ENCODE results near the gene KCMF1. TPM values are rescaled to one million over a fixed set of nuclear protein-coding genes. Genes with fewer than 3 reads are reported as not detected.

The KCMF1 gene
- total RNA-seq, 3 donors from 2014 or later, result 131 to 153 (median 137) TPM

- Mint-ChIP-seq H3K9me3 (no peaks in the 10 kb centered on the region), H3K27me3 (ENCODE audit: low read depth) (no peaks in the 10 kb centered on the region), H3K4me1 (ENCODE audit: low read depth) (peaks cover 40% of the 10 kb centered on the region), H3K4me3 (no peak overlapping the region), H3K36me3 (ENCODE audit: insufficient read depth) (peaks cover 22% of the 10 kb centered on the region)
- ATAC-seq (peak; percentile 46 to 50), DNase-seq (no peak)
These were observed 18.5 kb downstream of the KCMF1 start for GRCh38 chr2:84989422-84989821.

- DNase-seq (no peak), ATAC-seq (no peak)
- Mint-ChIP-seq H3K36me3 (ENCODE audit: insufficient read depth) (peaks cover 22% of the 10 kb centered on the region), H3K4me1 (ENCODE audit: low read depth) (peaks cover 39% of the 10 kb centered on the region), H3K9me3 (no peaks in the 10 kb centered on the region), H3K4me3 (no peak overlapping the region), H3K27me3 (ENCODE audit: low read depth) (no peaks in the 10 kb centered on the region)
These were observed 19.0 kb downstream of the KCMF1 start for GRCh38 chr2:84989927-84990326.

- Mint-ChIP-seq H3K36me3 (ENCODE audit: insufficient read depth) (peaks cover 22% of the 10 kb centered on the region), H3K9me3 (no peaks in the 10 kb centered on the region), H3K4me1 (ENCODE audit: low read depth) (peaks cover 42% of the 10 kb centered on the region), H3K4me3 (no peak overlapping the region), H3K27me3 (ENCODE audit: low read depth) (no peaks in the 10 kb centered on the region)
- ATAC-seq, result peak; percentile 32 to 57
- DNase-seq, result no peak
These were observed 20.6 kb downstream of the KCMF1 start for GRCh38 chr2:84991404-84992160.

- ATAC-seq, result peak; percentile 36 to 38
- Mint-ChIP-seq H3K36me3 (ENCODE audit: insufficient read depth) (peaks cover 13% of the 10 kb centered on the region), H3K4me3 (no peak overlapping the region), H3K9me3 (no peaks in the 10 kb centered on the region), H3K27me3 (ENCODE audit: low read depth) (no peaks in the 10 kb centered on the region), H3K4me1 (ENCODE audit: low read depth) (peaks cover 57% of the 10 kb centered on the region)
- DNase-seq, result no peak
These were observed 24.9 kb downstream of the KCMF1 start for GRCh38 chr2:84995826-84996225.

- Mint-ChIP-seq H3K36me3 (ENCODE audit: insufficient read depth) (peaks cover 9% of the 10 kb centered on the region), H3K4me1 (ENCODE audit: low read depth) (peaks cover 66% of the 10 kb centered on the region), H3K9me3 (no peaks in the 10 kb centered on the region), H3K4me3 (no peak overlapping the region), H3K27me3 (ENCODE audit: low read depth) (no peaks in the 10 kb centered on the region)
- DNase-seq, result no peak
- no peak for ATAC-seq
These were observed 25.9 kb downstream of the KCMF1 start for GRCh38 chr2:84996909-84997308.

- Mint-ChIP-seq H3K4me1 (ENCODE audit: low read depth) (peaks cover 75% of the 10 kb centered on the region), H3K4me3 (peak overlapping the region; percentile 65), H3K36me3 (ENCODE audit: insufficient read depth) (peaks cover 8% of the 10 kb centered on the region), H3K9me3 (no peaks in the 10 kb centered on the region), H3K27me3 (ENCODE audit: low read depth) (no peaks in the 10 kb centered on the region)
- ATAC-seq, result peak; percentile 40 to 59
- no peak for DNase-seq
These were observed 28.6 kb downstream of the KCMF1 start for GRCh38 chr2:84999553-84999955.

GRCh38 chr2:85001595-85001994 is 30.6 kb downstream of the KCMF1 start:
- no peaks in the 10 kb centered on the region for H3K27me3 Mint-ChIP-seq (ENCODE audit: low read depth)
- DNase-seq (no peak), ATAC-seq (peak in 1 of 2 donors; percentile 7)
- peaks cover 64% of the 10 kb centered on the region for H3K4me1 Mint-ChIP-seq (ENCODE audit: low read depth)
- H3K36me3 Mint-ChIP-seq (ENCODE audit: insufficient read depth), result peaks cover 10% of the 10 kb centered on the region
- H3K9me3 Mint-ChIP-seq, result no peaks in the 10 kb centered on the region
- peak overlapping the region; percentile 26 for H3K4me3 Mint-ChIP-seq

DNA sequence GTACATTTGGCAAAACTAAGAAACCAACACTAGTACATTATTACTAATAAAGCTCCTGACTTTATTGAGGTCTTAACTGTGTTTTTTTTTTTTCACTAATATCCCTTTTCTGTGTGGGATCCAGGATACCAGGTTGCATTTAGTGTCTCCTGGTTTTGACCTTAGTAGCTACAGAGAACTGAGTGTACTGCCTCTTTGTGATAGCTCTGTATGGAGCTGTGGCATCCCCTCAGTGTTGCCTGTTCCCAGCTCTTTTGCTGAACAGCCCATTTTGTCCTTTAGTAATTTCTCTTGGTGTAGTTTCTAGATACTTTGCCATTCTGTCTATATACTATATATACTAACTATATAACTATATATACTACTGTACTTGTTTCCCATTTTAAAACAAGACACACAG is 31.6 kb downstream of the KCMF1 start:
- Mint-ChIP-seq H3K4me3 (no peak overlapping the region), H3K27me3 (ENCODE audit: low read depth) (no peaks in the 10 kb centered on the region), H3K9me3 (no peaks in the 10 kb centered on the region), H3K4me1 (ENCODE audit: low read depth) (peaks cover 62% of the 10 kb centered on the region), H3K36me3 (ENCODE audit: insufficient read depth) (peaks cover 15% of the 10 kb centered on the region)
- DNase-seq (no peak), ATAC-seq (no peak)

GRCh38 chr2:85008252-85008651 is 37.3 kb downstream of the KCMF1 start:
- Mint-ChIP-seq H3K27me3 (ENCODE audit: low read depth) (no peaks in the 10 kb centered on the region), H3K4me1 (ENCODE audit: low read depth) (peaks cover 66% of the 10 kb centered on the region), H3K4me3 (no peak overlapping the region), H3K36me3 (ENCODE audit: insufficient read depth) (peaks cover 38% of the 10 kb centered on the region), H3K9me3 (no peaks in the 10 kb centered on the region)
- ATAC-seq, result no peak
- DNase-seq, result no peak

DNA sequence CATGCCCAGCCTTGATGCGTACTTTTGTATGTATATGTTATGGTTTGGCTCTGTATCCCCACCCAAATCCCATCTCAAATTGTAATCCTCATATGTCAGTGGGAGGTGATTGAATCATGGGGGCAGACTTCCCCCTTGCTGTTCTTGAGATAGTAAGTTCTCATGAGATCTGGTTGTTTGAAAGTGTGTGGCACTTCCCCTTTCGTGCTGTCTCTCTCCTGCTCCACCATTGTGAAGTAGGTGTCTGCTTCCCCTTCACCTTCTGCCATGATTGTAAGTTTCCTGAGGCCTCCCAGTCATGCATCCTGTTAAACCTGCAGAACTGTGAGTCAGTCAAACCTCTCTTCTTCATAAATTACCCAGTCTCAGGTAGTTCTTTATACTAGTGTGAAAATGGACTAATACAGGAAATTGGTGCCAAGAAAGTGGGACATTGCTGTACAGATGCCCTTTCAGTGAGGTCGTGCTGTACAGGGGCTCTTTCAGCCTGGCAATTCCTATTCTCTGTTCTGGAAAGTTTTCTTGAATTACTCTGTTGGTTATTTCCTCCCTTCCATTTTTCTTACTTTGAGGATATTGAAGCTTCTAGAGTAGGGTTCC is 38.2 kb downstream of the KCMF1 start:
- peak in 1 of 2 donors; percentile 20 for ATAC-seq
- Mint-ChIP-seq H3K4me1 (ENCODE audit: low read depth) (peaks cover 68% of the 10 kb centered on the region), H3K36me3 (ENCODE audit: insufficient read depth) (peaks cover 36% of the 10 kb centered on the region), H3K4me3 (no peak overlapping the region), H3K9me3 (no peaks in the 10 kb centered on the region), H3K27me3 (ENCODE audit: low read depth) (no peaks in the 10 kb centered on the region)
- no peak for DNase-seq

DNA sequence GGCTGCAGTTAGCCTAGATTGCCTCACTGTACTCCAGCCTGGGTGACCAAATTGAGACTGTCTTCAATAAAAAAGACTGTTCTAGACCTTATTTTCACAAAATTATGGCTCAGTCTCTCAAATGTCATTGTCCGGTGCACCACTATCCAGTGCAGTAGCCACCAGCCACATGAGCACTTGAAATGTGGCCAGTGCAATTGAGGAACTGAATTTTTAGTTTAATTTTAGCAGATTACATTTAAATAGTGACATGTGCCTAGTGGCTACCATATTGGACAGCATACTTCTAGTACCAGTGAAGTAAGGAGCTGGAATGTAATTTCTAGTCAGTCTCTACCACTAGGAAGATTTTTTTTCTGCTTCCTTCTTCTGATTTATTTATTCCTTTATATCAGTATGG is 39.4 kb downstream of the KCMF1 start:
- peaks cover 35% of the 10 kb centered on the region for H3K36me3 Mint-ChIP-seq (ENCODE audit: insufficient read depth)
- ATAC-seq (no peak), DNase-seq (no peak)
- peaks cover 77% of the 10 kb centered on the region for H3K4me1 Mint-ChIP-seq (ENCODE audit: low read depth)
- no peaks in the 10 kb centered on the region for H3K27me3 Mint-ChIP-seq (ENCODE audit: low read depth)
- no peaks in the 10 kb centered on the region for H3K9me3 Mint-ChIP-seq
- H3K4me3 Mint-ChIP-seq, result no peak overlapping the region

GRCh38 chr2:85011098-85011497 is 40.1 kb downstream of the KCMF1 start:
- Mint-ChIP-seq H3K36me3 (ENCODE audit: insufficient read depth) (peaks cover 30% of the 10 kb centered on the region), H3K4me3 (no peak overlapping the region), H3K4me1 (ENCODE audit: low read depth) (peaks cover 79% of the 10 kb centered on the region), H3K9me3 (no peaks in the 10 kb centered on the region), H3K27me3 (ENCODE audit: low read depth) (no peaks in the 10 kb centered on the region)
- peak; percentile 66 to 76 for ATAC-seq
- no peak for DNase-seq

DNA sequence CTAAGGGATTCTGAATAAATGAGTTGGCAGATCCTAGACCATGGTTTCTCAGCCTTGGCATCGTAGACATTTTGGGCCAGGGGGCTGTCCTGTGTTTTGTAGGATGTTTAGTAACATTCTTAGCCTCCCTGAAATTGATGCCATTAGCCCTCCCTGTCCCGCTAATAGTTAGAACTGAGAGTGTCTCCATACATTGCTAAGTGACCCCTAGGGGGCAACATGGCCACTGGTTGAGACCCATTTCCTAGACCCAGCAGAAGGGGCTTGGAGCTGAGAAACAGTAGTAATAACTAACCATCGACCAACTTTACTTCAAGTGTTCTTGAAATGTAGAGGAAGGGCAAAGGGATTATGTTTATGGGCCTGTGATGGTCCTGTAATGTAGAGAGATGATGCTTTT is 40.8 kb downstream of the KCMF1 start:
- no peaks in the 10 kb centered on the region for H3K27me3 Mint-ChIP-seq (ENCODE audit: low read depth)
- DNase-seq (no peak), ATAC-seq (no peak)
- peaks cover 79% of the 10 kb centered on the region for H3K4me1 Mint-ChIP-seq (ENCODE audit: low read depth)
- no peaks in the 10 kb centered on the region for H3K9me3 Mint-ChIP-seq
- no peak overlapping the region for H3K4me3 Mint-ChIP-seq
- peaks cover 30% of the 10 kb centered on the region for H3K36me3 Mint-ChIP-seq (ENCODE audit: insufficient read depth)

DNA sequence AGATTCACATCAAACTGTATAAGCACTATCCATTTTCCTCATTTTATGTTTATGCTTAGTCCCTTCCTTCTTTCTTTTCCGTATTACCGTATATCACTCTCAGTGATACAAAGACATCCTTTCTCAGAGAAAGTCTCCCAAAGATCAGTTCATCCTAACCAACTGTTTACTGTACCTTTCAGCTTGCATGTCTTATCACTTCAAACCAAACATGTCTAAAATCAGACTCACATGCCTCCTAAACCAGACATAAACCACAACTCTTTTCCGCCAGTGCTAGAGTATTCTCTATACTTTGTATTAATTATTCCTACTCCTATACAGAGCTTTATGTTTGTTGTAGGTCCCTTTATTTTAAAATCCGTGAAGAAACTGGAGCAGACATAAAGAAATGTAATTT is 41.5 kb downstream of the KCMF1 start:
- no peaks in the 10 kb centered on the region for H3K27me3 Mint-ChIP-seq (ENCODE audit: low read depth)
- ATAC-seq (no peak), DNase-seq (no peak)
- H3K36me3 Mint-ChIP-seq (ENCODE audit: insufficient read depth), result peaks cover 26% of the 10 kb centered on the region
- H3K9me3 Mint-ChIP-seq, result no peaks in the 10 kb centered on the region
- H3K4me1 Mint-ChIP-seq (ENCODE audit: low read depth), result peaks cover 77% of the 10 kb centered on the region
- H3K4me3 Mint-ChIP-seq, result no peak overlapping the region

DNA sequence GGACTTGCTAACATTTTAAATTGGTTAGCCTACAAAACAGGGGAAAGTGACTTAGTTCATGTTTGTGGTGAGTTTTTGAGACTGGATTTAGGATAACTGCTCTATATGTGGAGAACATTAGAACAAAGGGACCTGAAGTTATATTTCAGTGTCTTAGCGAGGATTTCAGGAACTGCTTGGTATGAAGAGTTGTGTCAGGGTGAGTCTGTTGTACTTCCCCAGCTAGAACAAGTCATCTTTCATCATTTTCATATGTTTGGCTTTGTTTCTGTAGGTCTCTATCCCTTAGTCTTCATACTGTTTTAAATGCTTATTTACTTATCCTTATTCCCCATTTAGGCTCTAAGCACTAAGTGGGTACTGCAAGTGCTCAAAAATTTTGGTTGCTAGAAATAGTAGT is 41.9 kb downstream of the KCMF1 start:
- Mint-ChIP-seq H3K4me3 (no peak overlapping the region), H3K27me3 (ENCODE audit: low read depth) (no peaks in the 10 kb centered on the region), H3K4me1 (ENCODE audit: low read depth) (peaks cover 80% of the 10 kb centered on the region), H3K9me3 (no peaks in the 10 kb centered on the region), H3K36me3 (ENCODE audit: insufficient read depth) (peaks cover 26% of the 10 kb centered on the region)
- no peak for DNase-seq
- peak in 1 of 2 donors; percentile 33 for ATAC-seq
